IgD-negative memory B cell (primary cell): ENCODE results near the gene GGCT. TPM values are rescaled to one million over a fixed set of nuclear protein-coding genes. Genes with fewer than 3 reads are reported as not detected.
A peak's percentile ranks its signal among the peaks of the same experiment; 100 is the strongest.

Source experiments
- H3K27ac Mint-ChIP-seq, 3 donors: one replicate each; pipeline ENCODE4 v1.8.0; 2020 to 2022; ENCODE audit warnings: mild to moderate bottlenecking in 3 of 3, mixed read lengths in 3 of 3, moderate library complexity in 1 of 3
- H3K27me3 Mint-ChIP-seq: one replicate; pipeline ENCODE4 v1.8.0; 2021; ENCODE audit warnings: mixed read lengths
- H3K36me3 Mint-ChIP-seq: one replicate; pipeline ENCODE4 v1.8.0; 2020; ENCODE audit warnings: mild to moderate bottlenecking, mixed read lengths
- H3K4me1 Mint-ChIP-seq, 3 donors: one replicate each; pipeline ENCODE4 v1.8.0; 2020 to 2022; ENCODE audit warnings: mixed read lengths in 3 of 3, mild to moderate bottlenecking in 1 of 3
- H3K4me3 Mint-ChIP-seq, 4 donors: one replicate each; pipeline ENCODE4 v1.8.0; 2020 to 2022; ENCODE audit warnings: mild to moderate bottlenecking in 4 of 4, mixed read lengths in 4 of 4, moderate library complexity in 3 of 4
- H3K9me3 Mint-ChIP-seq, 3 donors: one replicate each; pipeline ENCODE4 v1.8.0; 2020 to 2021; ENCODE audit warnings: mixed read lengths in 3 of 3, mild to moderate bottlenecking in 1 of 3
- polyA plus RNA-seq: library from polyadenylated mRNA; unstranded; fragments of 300-500 nt; fragmentation: Illumina TruSeq; gene quantifications from one replicate; pipeline ENCODE4 v1.2.3, GENCODE V29; 2021

GGCT gene
- polyA plus RNA-seq, 1 donor from 2014 or later = 25.4 TPM

DNA sequence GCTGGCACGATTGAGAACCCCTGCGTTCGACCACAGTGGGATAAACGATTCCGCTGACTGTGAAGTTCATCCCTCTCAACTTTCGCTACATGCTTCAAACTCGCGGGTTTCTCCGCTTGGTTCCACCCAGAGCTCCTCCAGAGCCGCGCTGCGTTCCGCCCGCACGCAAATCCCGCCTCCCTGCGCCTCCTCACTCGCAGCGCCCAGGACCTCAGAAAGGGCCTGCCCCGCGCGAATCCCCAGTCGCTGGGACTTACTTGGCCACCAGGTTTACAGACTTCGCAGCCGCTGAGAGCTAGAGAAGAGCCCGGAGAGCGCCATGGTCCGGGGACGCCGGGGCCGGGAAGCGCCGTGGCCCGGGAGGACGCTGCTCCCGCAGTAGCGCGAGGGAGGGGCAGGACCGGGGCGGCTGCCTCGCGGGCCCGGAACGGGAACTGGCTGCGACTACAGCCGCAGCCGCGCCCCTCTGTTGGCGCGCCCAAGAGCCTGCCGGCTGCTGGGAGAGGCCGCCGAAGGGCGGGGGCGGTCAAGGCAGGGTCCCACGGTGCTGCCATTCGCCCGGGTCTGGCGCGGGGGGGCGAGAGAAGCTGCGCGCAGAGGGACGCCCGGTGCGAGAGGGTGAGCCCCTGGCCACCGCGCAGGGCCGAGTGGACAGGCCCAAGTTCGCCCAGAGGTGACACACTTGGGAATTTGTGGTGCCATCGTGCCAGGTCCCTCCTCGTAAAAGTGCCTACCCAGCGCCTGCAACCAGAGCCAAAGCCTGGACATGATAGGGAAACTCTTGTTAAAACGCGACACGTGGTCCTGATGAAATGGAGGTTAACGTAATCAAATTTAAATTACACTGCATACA is 26.1 kb downstream of the GGCT start, which contains the start of gene NOD1:
Gene NOD1, minus strand, starts transcription at position 436 of the 853 bp plus-strand sequence. CDS start 21,863 bp downstream, outside the sequence.
- peak within 1 kb of the TSS; percentile 91 to 95 (median 92) for H3K27ac Mint-ChIP-seq
- H3K4me1 Mint-ChIP-seq = peaks cover 36 to 46% (median 45%) of the 10 kb centered on the region in 3 donors
- H3K36me3 Mint-ChIP-seq = no peaks in the 10 kb centered on the region
- H3K27me3 Mint-ChIP-seq = no peaks in the 10 kb centered on the region
- H3K9me3 Mint-ChIP-seq = no peaks in the 10 kb centered on the region
- H3K4me3 Mint-ChIP-seq = peak within 1 kb of the TSS in 3 of 4 donors; percentile 95 to 96 (median 95)

DNA sequence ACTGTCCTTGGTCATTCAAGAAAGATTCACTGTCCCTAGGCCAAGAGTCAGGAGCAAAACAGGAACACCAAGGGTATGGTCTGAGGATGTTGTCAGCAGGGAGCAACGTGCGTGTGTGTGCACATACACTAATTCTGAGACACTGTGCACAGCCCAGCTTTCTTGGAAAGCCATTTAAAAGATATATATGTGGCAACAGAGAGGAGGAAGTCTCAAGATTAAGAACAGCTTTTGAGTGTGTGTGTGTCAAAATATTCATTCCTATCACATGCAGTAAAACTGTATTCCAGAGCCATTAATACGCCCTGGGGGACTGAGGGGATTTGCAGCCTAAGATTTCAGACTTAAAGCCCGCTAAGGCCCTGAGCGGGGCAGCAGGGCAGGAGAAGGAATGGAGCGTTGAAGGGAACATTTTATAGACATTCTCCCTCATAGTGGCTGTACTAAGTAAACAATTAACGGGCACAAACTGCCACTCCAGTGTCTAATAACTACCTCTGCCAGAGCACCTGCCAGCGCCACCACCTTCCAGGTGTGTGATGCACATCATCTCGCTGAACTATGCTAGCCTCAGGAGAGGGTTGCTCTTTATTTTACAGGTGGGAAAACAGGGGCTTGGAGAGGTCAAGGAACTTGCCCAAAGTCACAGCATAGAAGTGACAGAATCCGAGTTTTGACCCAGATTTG is 28.0 kb downstream of the GGCT start:
- no peaks in the 10 kb centered on the region for H3K9me3 Mint-ChIP-seq
- H3K36me3 Mint-ChIP-seq = no peaks in the 10 kb centered on the region
- H3K27ac Mint-ChIP-seq = peak overlapping the region in 2 of 3 donors; percentile 59 to 65
- H3K4me3 Mint-ChIP-seq = peak overlapping the region in 3 of 4 donors; percentile 63 to 90 (median 88)
- no peaks in the 10 kb centered on the region for H3K27me3 Mint-ChIP-seq
- H3K4me1 Mint-ChIP-seq = peaks cover 41 to 60% (median 52%) of the 10 kb centered on the region in 3 donors

DNA sequence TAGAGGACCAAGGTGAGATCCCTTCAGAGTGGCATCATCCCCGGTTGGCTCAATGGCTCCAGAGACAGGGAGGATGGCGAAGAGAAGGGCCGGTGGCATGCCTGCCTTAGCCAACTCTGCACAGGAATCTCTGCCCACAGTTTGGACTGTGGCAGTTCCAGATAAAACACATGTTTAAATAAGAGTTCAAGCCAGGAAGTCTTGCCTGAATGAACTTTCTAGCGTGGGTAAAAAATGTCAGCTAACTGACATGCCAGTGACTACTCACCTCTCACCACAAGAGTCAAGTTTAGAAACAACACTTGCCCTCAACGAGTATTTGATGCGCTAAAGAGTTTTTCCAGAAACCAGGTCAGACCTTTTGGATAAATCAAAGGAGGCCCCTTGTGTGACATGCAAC is 29.0 kb downstream of the GGCT start:
- Mint-ChIP-seq H3K27me3 (no peaks in the 10 kb centered on the region), H3K36me3 (peaks cover 4% of the 10 kb centered on the region), H3K9me3 (no peaks in the 10 kb centered on the region), H3K4me1 (peaks cover 41 to 60% (median 59%) of the 10 kb centered on the region in 3 donors), H3K4me3 (peak overlapping the region in 1 of 4 donors; percentile 71), H3K27ac (peak overlapping the region in 1 of 3 donors; percentile 29)

DNA sequence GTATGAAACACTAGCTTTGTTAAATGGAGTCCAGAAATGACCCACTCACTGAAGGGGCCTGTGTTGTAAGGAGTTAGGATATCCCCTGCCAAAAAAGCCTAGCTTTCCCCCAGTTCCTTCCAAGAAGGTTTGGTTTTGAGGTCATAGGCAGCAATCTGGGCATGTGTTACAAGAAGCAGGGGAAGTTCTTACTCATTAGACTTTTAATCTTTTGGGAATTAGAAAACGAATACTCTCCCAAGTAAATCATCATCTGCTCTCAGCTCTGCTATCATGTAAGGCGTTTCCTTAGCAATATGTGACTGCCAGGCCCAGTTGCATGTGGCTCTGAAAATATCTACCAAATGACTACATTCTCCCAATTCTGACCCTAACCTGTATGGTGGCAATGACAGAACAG is 29.7 kb downstream of the GGCT start:
- Mint-ChIP-seq H3K27ac (peak overlapping the region in 1 of 3 donors; percentile 29), H3K27me3 (no peaks in the 10 kb centered on the region), H3K4me3 (peak overlapping the region in 2 of 4 donors; percentile 47 to 65), H3K36me3 (peaks cover 4% of the 10 kb centered on the region), H3K9me3 (no peaks in the 10 kb centered on the region), H3K4me1 (peaks cover 39 to 59% (median 58%) of the 10 kb centered on the region in 3 donors)

DNA sequence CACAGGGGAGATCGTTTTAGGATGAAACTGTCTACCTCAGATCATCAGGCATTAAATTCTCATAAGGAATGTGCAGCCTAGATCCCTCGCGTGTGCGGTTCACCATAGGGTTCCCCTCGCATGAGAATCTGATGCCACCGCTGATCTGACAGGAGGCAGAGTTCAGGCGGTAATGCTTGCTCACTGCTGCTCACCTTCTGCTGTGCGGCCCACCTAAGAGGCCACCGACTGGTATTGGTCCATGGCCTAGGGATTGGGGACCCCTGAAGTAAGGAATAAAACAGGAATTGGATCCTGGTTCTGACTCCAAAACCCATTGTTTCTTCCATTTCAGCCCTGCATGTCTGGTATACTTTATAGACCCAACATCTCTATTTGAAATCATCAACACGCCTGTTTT is 30.1 kb downstream of the GGCT start:
- Mint-ChIP-seq H3K9me3 (no peaks in the 10 kb centered on the region), H3K27ac (peak overlapping the region in 1 of 3 donors; percentile 9), H3K4me3 (peak overlapping the region in 2 of 4 donors; percentile 47 to 65), H3K27me3 (no peaks in the 10 kb centered on the region), H3K4me1 (peaks cover 35 to 56% (median 56%) of the 10 kb centered on the region in 3 donors), H3K36me3 (peaks cover 4% of the 10 kb centered on the region)

DNA sequence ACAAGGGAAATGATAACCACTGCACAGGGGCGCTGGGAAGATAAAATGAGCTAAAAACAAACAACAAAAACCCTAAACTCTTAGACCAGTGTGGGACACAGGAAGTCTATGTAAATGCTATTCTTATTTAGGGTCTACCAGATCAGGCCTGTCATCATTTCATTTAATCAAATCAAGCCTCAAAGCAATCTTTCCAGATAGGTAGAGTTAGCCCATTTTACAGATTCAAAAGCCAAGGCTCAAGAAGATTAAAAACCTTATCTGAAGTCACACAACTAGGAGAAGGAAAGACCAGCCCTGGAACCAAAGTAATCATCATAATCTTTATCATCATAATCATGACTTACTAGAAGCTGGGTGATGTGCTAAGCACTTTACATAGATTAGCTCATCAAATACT is 30.7 kb downstream of the GGCT start:
- no peaks in the 10 kb centered on the region for H3K27me3 Mint-ChIP-seq
- H3K4me1 Mint-ChIP-seq = peaks cover 31 to 54% (median 51%) of the 10 kb centered on the region in 3 donors
- no peaks in the 10 kb centered on the region for H3K9me3 Mint-ChIP-seq
- peak overlapping the region in 2 of 3 donors; percentile 9 to 47 for H3K27ac Mint-ChIP-seq
- peaks cover 5% of the 10 kb centered on the region for H3K36me3 Mint-ChIP-seq
- H3K4me3 Mint-ChIP-seq = no peak overlapping the region

DNA sequence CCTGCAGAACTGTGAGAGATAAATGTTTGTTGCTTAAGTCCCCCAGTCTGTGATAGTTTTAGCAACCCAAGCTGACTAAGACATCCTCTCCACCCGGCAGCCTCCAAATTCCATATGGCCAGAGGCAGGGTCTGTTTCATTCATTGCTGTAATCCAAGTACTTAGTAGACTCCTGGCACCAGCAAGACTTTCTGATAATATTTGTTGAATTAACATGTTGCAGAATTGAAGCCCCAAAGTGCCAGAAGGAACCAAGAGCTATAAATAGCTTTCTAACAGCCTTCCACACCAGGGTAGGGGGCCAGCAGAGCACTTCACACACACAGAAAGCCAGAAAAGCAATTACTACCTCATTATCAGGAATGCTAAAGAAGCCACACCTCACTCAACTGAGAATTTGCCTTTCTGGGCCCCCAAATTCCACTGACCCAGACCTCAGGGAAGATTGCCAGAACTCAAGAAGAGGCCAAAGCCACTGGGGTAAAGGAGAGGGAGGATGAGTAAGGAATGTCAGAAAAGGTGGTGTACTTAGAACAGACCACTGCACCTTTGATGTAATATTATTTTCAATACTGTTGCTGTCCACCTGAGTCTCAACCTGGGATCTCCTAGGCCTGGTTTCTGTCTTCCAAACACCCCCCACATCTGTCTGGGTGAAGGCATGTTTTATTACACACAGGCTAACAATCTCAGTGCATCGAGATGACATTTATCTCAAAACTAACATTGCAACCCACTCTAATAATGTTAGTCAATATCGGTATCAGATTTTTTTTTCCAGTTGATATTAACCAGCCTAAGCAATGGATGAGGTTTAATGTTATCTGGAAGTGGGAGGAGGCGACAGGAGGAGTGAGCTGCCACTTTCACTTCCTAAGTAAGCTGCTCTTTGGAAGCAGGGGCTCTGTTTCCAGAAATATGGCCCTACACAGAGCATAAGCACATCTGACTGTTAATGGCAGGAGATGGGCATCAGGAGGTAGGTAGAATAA is 31.5 kb downstream of the GGCT start:
- Mint-ChIP-seq H3K36me3 (peaks cover 5% of the 10 kb centered on the region), H3K4me3 (no peak overlapping the region), H3K9me3 (no peaks in the 10 kb centered on the region), H3K27me3 (no peaks in the 10 kb centered on the region), H3K4me1 (peaks cover 35 to 62% (median 55%) of the 10 kb centered on the region in 3 donors), H3K27ac (peak overlapping the region in 1 of 3 donors; percentile 9)

DNA sequence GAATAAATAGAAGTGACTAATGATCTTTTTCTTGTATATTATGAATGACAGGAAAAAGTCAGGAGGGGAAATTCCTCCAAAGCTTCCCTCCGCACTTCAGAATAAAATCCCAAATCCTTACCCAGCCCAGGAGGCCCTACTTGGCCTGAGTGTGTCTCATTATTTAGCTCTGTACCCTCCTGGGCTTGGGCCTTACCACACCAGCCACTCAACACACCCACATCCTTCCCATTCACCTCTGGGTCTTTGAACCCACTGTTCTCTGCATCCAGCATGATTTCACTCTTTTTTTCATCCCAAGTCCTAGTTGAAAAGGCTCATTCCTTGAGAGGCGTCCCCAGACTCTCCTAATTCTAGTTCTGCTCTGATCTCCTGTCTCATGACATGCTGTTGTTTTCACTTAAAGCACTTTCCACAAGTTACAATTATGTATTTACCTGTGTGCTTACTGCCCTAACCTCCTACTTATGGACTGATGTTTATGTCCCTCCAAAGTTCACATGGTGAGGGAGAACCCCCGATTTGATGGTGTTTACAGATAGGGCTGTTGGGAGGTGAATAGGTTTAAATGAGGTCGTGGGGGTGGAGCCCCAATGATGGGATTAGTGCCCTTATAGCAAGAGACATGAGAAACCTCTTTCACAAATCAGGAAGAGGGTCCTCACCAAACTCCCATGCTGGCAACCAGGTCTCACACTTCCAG is 32.4 kb downstream of the GGCT start:
- no peaks in the 10 kb centered on the region for H3K9me3 Mint-ChIP-seq
- no peak overlapping the region for H3K4me3 Mint-ChIP-seq
- H3K4me1 Mint-ChIP-seq = peaks cover 39 to 65% (median 62%) of the 10 kb centered on the region in 3 donors

DNA sequence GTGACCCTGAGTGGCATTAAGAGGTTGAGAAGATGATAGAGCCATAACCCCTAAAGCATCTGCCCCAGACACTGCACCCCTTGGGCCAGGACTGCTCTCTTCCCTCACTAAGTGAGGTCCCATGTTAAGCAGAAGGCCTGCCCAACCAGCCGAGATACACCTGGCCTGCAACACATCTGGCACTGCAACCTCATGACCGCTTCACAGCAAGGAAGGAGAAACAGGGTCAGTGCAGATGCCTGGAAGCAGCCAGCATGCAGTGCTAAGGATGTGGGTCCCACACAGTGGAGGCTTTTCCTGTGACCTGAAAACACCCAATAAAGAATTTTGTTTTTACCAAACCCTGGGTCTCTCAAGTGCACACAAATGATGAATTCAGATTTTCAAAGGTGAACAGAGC is 33.4 kb downstream of the GGCT start:
- H3K27me3 Mint-ChIP-seq = no peaks in the 10 kb centered on the region
- peaks cover 39 to 65% (median 59%) of the 10 kb centered on the region in 3 donors for H3K4me1 Mint-ChIP-seq
- peak overlapping the region in 1 of 4 donors; percentile 2 for H3K4me3 Mint-ChIP-seq
- no peaks in the 10 kb centered on the region for H3K9me3 Mint-ChIP-seq
- peak overlapping the region in 1 of 3 donors; percentile 6 for H3K27ac Mint-ChIP-seq
- H3K36me3 Mint-ChIP-seq = peaks cover 5% of the 10 kb centered on the region

More for the DNA sequence above, 32.4 kb downstream of the GGCT start:
- Mint-ChIP-seq H3K27me3 (no peaks in the 10 kb centered on the region), H3K36me3 (peaks cover 5% of the 10 kb centered on the region), H3K27ac (peak overlapping the region in 1 of 3 donors; percentile 65)

DNA sequence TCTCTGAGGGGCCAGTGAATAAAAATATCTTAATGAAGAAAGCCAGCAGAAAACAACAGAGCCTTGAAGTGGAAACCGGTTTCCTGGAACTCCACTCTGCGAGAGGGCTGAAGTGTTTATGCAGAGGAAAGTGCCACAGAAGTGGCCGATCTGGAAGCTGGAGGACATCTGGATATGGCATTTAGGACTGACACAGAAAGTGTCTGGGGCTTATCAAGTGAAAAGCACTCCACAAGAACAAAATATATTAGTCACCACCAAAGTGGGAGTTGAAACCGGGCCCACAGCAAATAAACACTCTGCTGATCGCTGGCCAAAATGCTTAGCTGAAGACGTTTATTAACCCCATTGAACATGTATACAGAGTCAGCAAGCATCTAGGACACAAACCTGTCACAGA is 33.9 kb downstream of the GGCT start:
- Mint-ChIP-seq H3K27me3 (no peaks in the 10 kb centered on the region), H3K27ac (peak overlapping the region in 1 of 3 donors; percentile 6), H3K4me1 (peaks cover 40 to 65% (median 56%) of the 10 kb centered on the region in 3 donors), H3K36me3 (peaks cover 5% of the 10 kb centered on the region), H3K4me3 (peak overlapping the region in 2 of 4 donors; percentile 2 to 18), H3K9me3 (no peaks in the 10 kb centered on the region)

DNA sequence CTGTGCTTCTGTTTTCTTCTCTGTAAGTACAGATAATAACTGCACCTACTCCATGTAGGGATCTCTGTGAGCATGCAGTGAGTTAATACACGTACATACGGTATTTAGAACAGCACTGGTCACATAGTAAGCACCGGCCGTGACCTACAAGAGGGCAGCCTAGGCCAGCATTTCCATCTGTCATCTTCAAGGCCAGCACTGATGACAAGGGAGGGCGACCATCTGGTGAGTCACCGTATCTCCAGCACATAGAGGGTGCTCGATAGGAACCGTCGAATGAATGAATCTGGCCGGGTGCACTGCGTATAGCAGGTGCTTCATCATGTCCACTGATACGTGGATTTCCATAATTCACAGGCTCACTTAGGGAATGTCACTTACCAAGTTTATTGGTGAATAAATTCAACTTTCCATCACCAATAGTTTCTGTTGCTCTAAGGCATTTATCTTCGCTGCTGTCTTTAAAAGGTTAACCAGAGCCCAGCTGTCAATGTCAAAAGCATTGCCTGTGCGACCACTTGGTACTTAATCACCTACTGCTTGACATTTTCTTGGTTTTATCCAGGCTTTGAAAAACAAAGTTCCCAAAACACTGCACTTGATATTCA is 34.4 kb downstream of the GGCT start:
- Mint-ChIP-seq H3K4me1 (peaks cover 38 to 65% (median 55%) of the 10 kb centered on the region in 3 donors), H3K36me3 (peaks cover 5% of the 10 kb centered on the region), H3K4me3 (peak overlapping the region in 1 of 4 donors; percentile 18), H3K27ac (no peak overlapping the region), H3K27me3 (no peaks in the 10 kb centered on the region), H3K9me3 (no peaks in the 10 kb centered on the region)

DNA sequence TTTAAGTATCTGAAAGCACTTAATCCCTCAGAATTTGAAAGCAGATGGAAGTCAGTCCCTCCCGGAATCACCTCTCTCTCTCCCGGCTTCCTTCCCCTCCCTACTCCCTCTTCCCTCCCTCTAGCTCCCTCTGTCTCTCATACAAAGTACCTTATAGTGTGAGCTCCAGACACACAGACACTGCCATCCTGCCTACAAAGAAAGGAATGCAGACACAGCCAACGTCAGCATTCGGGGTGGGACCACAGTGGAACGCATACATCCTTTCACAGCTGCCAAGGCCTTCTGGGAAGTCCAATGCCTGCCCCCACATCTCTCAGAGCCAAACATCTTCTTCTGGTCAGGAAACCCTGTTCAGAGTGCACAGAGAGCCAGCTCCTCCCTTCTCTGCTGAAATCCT is 35.3 kb downstream of the GGCT start:
- Mint-ChIP-seq H3K4me3 (peak overlapping the region in 1 of 4 donors; percentile 3), H3K27ac (no peak overlapping the region), H3K36me3 (peaks cover 5% of the 10 kb centered on the region), H3K27me3 (no peaks in the 10 kb centered on the region), H3K9me3 (no peaks in the 10 kb centered on the region), H3K4me1 (peaks cover 42 to 63% (median 57%) of the 10 kb centered on the region in 3 donors)

DNA sequence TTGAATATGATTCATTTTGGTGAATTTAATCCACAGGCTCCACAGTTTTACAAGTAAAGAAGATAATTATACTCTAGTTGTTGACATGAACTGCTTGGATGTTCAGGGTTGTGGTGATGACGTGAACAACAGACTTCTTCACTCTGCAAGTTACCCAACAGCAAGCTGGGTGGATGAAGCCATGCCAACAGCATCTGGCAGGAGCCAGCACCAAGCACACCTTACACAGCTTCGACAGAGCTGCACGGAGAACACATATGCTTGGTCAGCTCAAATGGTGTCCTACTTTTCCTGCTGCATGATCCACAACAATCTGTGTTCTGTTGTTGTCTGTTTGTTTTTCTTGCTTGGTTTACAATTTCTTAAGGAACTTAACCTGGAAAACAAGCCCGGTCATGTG is 35.8 kb downstream of the GGCT start:
- Mint-ChIP-seq H3K4me3 (no peak overlapping the region), H3K36me3 (peaks cover 5% of the 10 kb centered on the region), H3K27ac (peak overlapping the region in 2 of 3 donors; percentile 2 to 73), H3K27me3 (no peaks in the 10 kb centered on the region), H3K9me3 (no peaks in the 10 kb centered on the region), H3K4me1 (peaks cover 47 to 63% (median 57%) of the 10 kb centered on the region in 3 donors)
